K562 (cell line): ENCODE results near the gene SLC22A23. TPM values are rescaled to one million over a fixed set of nuclear protein-coding genes. Genes with fewer than 3 reads are reported as not detected.

Experiments
- ARID4B ChIP-seq: sonication (generic); formaldehyde crosslinking; IDR thresholded peaks from 2 replicates; pipeline ENCODE4 v1.8.0; 2022; ENCODE audit warnings: mild to moderate bottlenecking, missing genetic modification reagents
- C11orf30 ChIP-seq: fragments of 450-650 bp; IDR thresholded peaks from 2 replicates; pipeline ENCODE4 v1.6.1; 2016; ENCODE audit warnings: low read depth, mild to moderate bottlenecking
- CBX1 ChIP-seq: sonication (generic); IDR thresholded peaks from 2 replicates; pipeline ENCODE4 v1.6.1; 2016; ENCODE audit warnings: antibody characterized with exemption, low read depth, mild to moderate bottlenecking
- CTBP1 ChIP-seq: fragments of 450-650 bp; IDR thresholded peaks from 2 replicates; pipeline ENCODE4 v1.6.1; 2016; ENCODE audit warnings: borderline replicate concordance
- FOXJ3 ChIP-seq: sonication (generic); formaldehyde crosslinking; IDR thresholded peaks from 2 replicates; pipeline ENCODE4 v1.4.0; 2020; ENCODE audit warnings: mild to moderate bottlenecking, missing genetic modification reagents
- KDM4B ChIP-seq, 2 experiments: fragments of 450-650 bp in 1 of 2; sonication (generic) in 1 of 2; IDR thresholded peaks; 2 replicates each; pipeline ENCODE4 v1.6.1; 2016 to 2017; ENCODE audit warnings: borderline replicate concordance in 2 of 2, antibody characterized with exemption in 1 of 2, low read depth in 1 of 2, mild to moderate bottlenecking in 1 of 2
- KLF13 ChIP-seq: fragments of 450-650 bp; IDR thresholded peaks from 2 replicates; pipeline ENCODE4 v1.6.1; 2016; ENCODE audit warnings: missing genetic modification characterization, low read depth, mild to moderate bottlenecking, missing compliant biosample characterization, moderate library complexity, borderline replicate concordance
- L3MBTL2 ChIP-seq: fragments of 450-650 bp; IDR thresholded peaks from 2 replicates; pipeline ENCODE4 v1.6.1; 2016; ENCODE audit warnings: mild to moderate bottlenecking, moderate library complexity
- MAFK ChIP-seq: IDR thresholded peaks from 2 replicates; pipeline ENCODE4 v1.6.1; 2011; ENCODE audit warnings: low read length, improper control_type of control experiment
- NRF1 ChIP-seq, 2 experiments: fragments of 450-650 bp; IDR thresholded peaks in 1 of 2; conservative IDR thresholded peaks in 1 of 2; 2 replicates each; pipeline ENCODE4 v1.6.1; 2014; ENCODE audit warnings: mild to moderate bottlenecking in 2 of 2
- SNAPC5 ChIP-seq: fragments of 250-450 bp; sonication (Bioruptor Pico); IDR thresholded peaks from 2 replicates; pipeline ENCODE4 v1.8.0; 2021; ENCODE audit warnings: moderate library complexity, mild to moderate bottlenecking, inconsistent platforms
- SNRNP70 ChIP-seq: fragments of 200-400 bp; formaldehyde crosslinking; optimal IDR thresholded peaks from 2 replicates; pipeline ENCODE3; 2017; ENCODE audit warnings: low read depth, low read length
- STAT6 ChIP-seq: sonication (generic); formaldehyde crosslinking; IDR thresholded peaks from 2 replicates; pipeline ENCODE4 v1.8.1; 2023; ENCODE audit warnings: mild to moderate bottlenecking, missing genetic modification reagents
- TCF3 ChIP-seq: sonication (generic); formaldehyde crosslinking; IDR thresholded peaks from 2 replicates; pipeline ENCODE4 v1.4.0; 2020; ENCODE audit warnings: mild to moderate bottlenecking, missing genetic modification reagents
- ZBTB26 ChIP-seq: fragments of 450-650 bp; formaldehyde crosslinking; IDR thresholded peaks from 2 replicates; pipeline ENCODE4 v1.4.0; 2022; ENCODE audit warnings: missing genetic modification characterization
- ZKSCAN1 ChIP-seq: fragments of 150-350 bp; IDR thresholded peaks from 2 replicates; pipeline ENCODE4 v1.6.1; 2016; ENCODE audit warnings: low read depth, low read length
- ZNF12 ChIP-seq: sonication (generic); formaldehyde crosslinking; IDR thresholded peaks from 2 replicates; pipeline ENCODE4 v1.4.0; 2020; ENCODE audit warnings: mild to moderate bottlenecking, missing genetic modification reagents
- ZNF408 ChIP-seq: fragments of 250-450 bp; sonication (Bioruptor Pico); IDR thresholded peaks from 2 replicates; pipeline ENCODE4 v1.4.0; 2020; ENCODE audit warnings: low read depth, mild to moderate bottlenecking, moderate library complexity
- ZNF41 ChIP-seq: fragments of 250-450 bp; sonication (Bioruptor Pico); conservative IDR thresholded peaks from 2 replicates; pipeline ENCODE4 v1.4.0; 2020; ENCODE audit warnings: mild to moderate bottlenecking
- ZNF695 ChIP-seq: fragments of 450-650 bp; formaldehyde crosslinking; IDR thresholded peaks from 2 replicates; pipeline ENCODE4 v1.4.0; 2020; ENCODE audit warnings: mild to moderate bottlenecking, moderate library complexity
- polyA plus RNA-seq, 8 experiments: library from polyadenylated mRNA; depleted of rRNA in 4 of 8; stranded (reverse) in 5 of 8; unstranded in 3 of 8; fragments of >200 nt; fragmentation: Nextera tagmentation in 2 of 8; fragmentation: Illumina TruSeq in 1 of 8; extraction: Ambion mirVana in 2 of 8; extraction: Trizol in 1 of 8; gene quantifications; 2 replicates each; pipeline versions ENCODE4 v1.2.1 to v1.2.3, GENCODE V29; 2011 to 2014; ENCODE audit warnings: inconsistent platforms in 1 of 8, missing spikeins in 1 of 8
- total RNA-seq, 7 experiments: library from RNA; depleted of rRNA in 6 of 7; stranded (reverse); fragments of >200 nt in 6 of 7; fragmentation: Illumina TruSeq in 2 of 7; extraction: Trizol in 2 of 7; gene quantifications; 2 replicates each; pipeline versions ENCODE4 v1.2.1 to v1.2.3, GENCODE V29; 2011 to 2021; ENCODE audit warnings: low replicate concordance in 1 of 7

The SLC22A23 gene
- total and polyA plus RNA-seq, 9 of the 15 experiments (the other 6 are each of a cell fraction or from before 2014, with no cell fraction given) = 0.30 to 8.7 (median 2.5) TPM

- TF ChIP-seq ZNF12 (CRISPR knock-in tag) (no peak), ZNF41 (CRISPR knock-in tag) (no peak), C11orf30 (no peak), STAT6 (peak; percentile 66; the same call in 1 of the 2 replicates), TCF3 (CRISPR knock-in tag) (no peak), ZNF408 (CRISPR knock-in tag) (no peak), ZNF695 (CRISPR knock-in tag) (no peak), KDM4B (IDR thresholded peaks at IDR 0.05; ENCODE audit: borderline replicate concordance in 2 of 2, low read depth in 1 of 2) (no peak), NRF1 (conservative IDR thresholded peaks at IDR 0.05 in 1 of 2, IDR thresholded peaks at IDR 0.05 in 1 of 2) (0 out of 4 replicates have a peak, but pooled peaks of 1 of the 2 experiments have one; percentile 7), ZKSCAN1 (no peak), MAFK (no peak), ARID4B (no peak), L3MBTL2 (peak; percentile 31), SNAPC5 (CRISPR knock-in tag) (no peak), CBX1 (no peak), ZBTB26 (CRISPR knock-in tag) (no peak), KLF13 (peak; percentile 93), SNRNP70 (no peak), CTBP1 (peak; percentile 64; the same call in 1 of the 2 replicates), FOXJ3 (CRISPR knock-in tag) (no peak)
Measured at GRCh38 chr6:3372184-3372846, 84.5 kb downstream of the SLC22A23 start (continued).
